ENCODE data around the gene SUMO2. TPM values are rescaled to one million over a fixed set of nuclear protein-coding genes. Genes with fewer than 3 reads are reported as not detected.

The SUMO2 gene
- total RNA-seq, 1 experiment from 2014 or later = 859 TPM

GRCh38 chr17:75130059-75130631, 52.6 kb downstream of the SUMO2 start:
- intact Hi-C loops (cut with micrococcal nuclease) = no loop called here
- no peaks in the 10 kb centered on the region for H4K20me1 ChIP-seq (ENCODE audit: insufficient read depth)
- H3K4me2 ChIP-seq (ENCODE audit: low read length) = peak overlapping the region; percentile 86
- TF ChIP-seq FOSL1 (IDR thresholded peaks at IDR 0.05; ENCODE audit: low read depth) (no peak), ZNF274 (IDR thresholded peaks at IDR 0.05; ENCODE audit: low read depth, low read length) (no peak), ZFX (IDR thresholded peaks at IDR 0.05) (no peak), ELF1 (IDR thresholded peaks at IDR 0.05; ENCODE audit: borderline replicate concordance, low read depth) (no peak), SP1 (IDR thresholded peaks at IDR 0.05; ENCODE audit: low read depth) (no peak), POLR2AphosphoS5 (IDR thresholded peaks at IDR 0.05; ENCODE audit: low read depth, low read length) (peak; percentile 51), ATF3 (IDR thresholded peaks at IDR 0.05) (no peak)
- POLR2A ChIA-PET = interaction anchor here (0.7 to 2.2 kb wide), 11 partner anchors 8 to 169 kb away, joined by 3 to 7 read pairs (median 4); partner anchors contain the start of genes ARMC7 and JPT1
- H3K9me3 ChIP-seq (ENCODE audit: control insufficient read depth in 1 of 2, insufficient read depth in 1 of 2, low read depth in 1 of 2, low read length in 2 of 2) = no peaks in the 10 kb centered on the region
- H3K9me2 ChIP-seq (ENCODE audit: insufficient read depth) = no peaks in the 10 kb centered on the region
- DNase-seq (ENCODE audit: low read depth, low spot score) = no peak
- CTCF ChIA-PET = interaction anchor here (1.3 to 4.9 kb wide), 7 partner anchors 15 to 168 kb away, joined by 3 to 50 read pairs (median 9); partner anchors contain the start of gene ARMC7
- peak overlapping the region; percentile 85 for H3K4me3 ChIP-seq (replicated peaks in 1 of 2; ENCODE audit: low read depth in 1 of 2, low read length in 2 of 2)
- no TSS peak for BruUV-seq (replicated peaks)
- no peak for ATAC-seq
- H3K27ac ChIP-seq (ENCODE audit: low read depth, low read length) = peak overlapping the region; percentile 99
- H2AFZ ChIP-seq (ENCODE audit: low read depth, low read length, poor library complexity, severe bottlenecking) = no peak overlapping the region
- RAD21 ChIA-PET (ENCODE audit: low non-redundant PET in 1 of 2, low total read pairs in 2 of 2, uncharacterized antibody in 2 of 2, unreplicated experiment in 2 of 2) = interaction anchor here in 1 of 2 experiments (0.6 to 0.9 kb wide), 2 partner anchors 16 to 20 kb away, joined by 3 read pairs; no protein-coding TSS in a partner anchor
- peak overlapping the region; percentile 99 for H3K9ac ChIP-seq (ENCODE audit: low read length)
- peaks cover 1 to 33% of the 10 kb centered on the region in 2 experiments; a peak in 1 of 4 replicates for H3K36me3 ChIP-seq (ENCODE audit: control insufficient read depth in 1 of 2, insufficient read depth in 2 of 2, low read length in 2 of 2)
- peaks cover 37 to 77% of the 10 kb centered on the region in 2 experiments for H3K4me1 ChIP-seq (ENCODE audit: control insufficient read depth in 1 of 2, insufficient read depth in 2 of 2, low read length in 2 of 2)
- peaks cover 71% of the 10 kb centered on the region for H3K79me2 ChIP-seq (ENCODE audit: insufficient read depth, low read length)
- H3K27me3 ChIP-seq (ENCODE audit: insufficient read depth, low read length) = no peaks in the 10 kb centered on the region

- Histone ChIP-seq H3K4me3 (replicated peaks in 1 of 2; ENCODE audit: low read depth in 1 of 2, low read length in 2 of 2) (no peak overlapping the region), H3K4me2 (ENCODE audit: low read length) (no peak overlapping the region), H3K9me2 (ENCODE audit: insufficient read depth) (no peaks in the 10 kb centered on the region), H3K27ac (ENCODE audit: low read depth, low read length) (0 out of 2 replicates have a peak overlapping the region, but pooled peaks have one; percentile 99), H4K20me1 (ENCODE audit: insufficient read depth) (no peaks in the 10 kb centered on the region), H3K27me3 (ENCODE audit: insufficient read depth, low read length) (no peaks in the 10 kb centered on the region), H2AFZ (ENCODE audit: low read depth, low read length, poor library complexity, severe bottlenecking) (no peak overlapping the region), H3K36me3 (ENCODE audit: control insufficient read depth in 1 of 2, insufficient read depth in 2 of 2, low read length in 2 of 2) (peaks cover 0 to 28% of the 10 kb centered on the region in 2 experiments; a peak in 1 of 4 replicates), H3K9me3 (ENCODE audit: control insufficient read depth in 1 of 2, insufficient read depth in 1 of 2, low read depth in 1 of 2, low read length in 2 of 2) (no peaks in the 10 kb centered on the region), H3K79me2 (ENCODE audit: insufficient read depth, low read length) (peaks cover 77% of the 10 kb centered on the region), H3K9ac (ENCODE audit: low read length) (no peak overlapping the region), H3K4me1 (ENCODE audit: control insufficient read depth in 1 of 2, insufficient read depth in 2 of 2, low read length in 2 of 2) (peaks cover 43 to 77% of the 10 kb centered on the region in 2 experiments)
- ChIA-PET RAD21 (ENCODE audit: low non-redundant PET in 1 of 2, low total read pairs in 2 of 2, uncharacterized antibody in 2 of 2, unreplicated experiment in 2 of 2) (interaction anchor here in 1 of 2 experiments (0.6 kb wide), 1 partner anchor 19 kb away, joined by 3 read pairs; no protein-coding TSS in a partner anchor), CTCF (interaction anchor here (1.0 to 4.9 kb wide), 5 partner anchors 14 to 94 kb away, joined by 3 to 50 read pairs (median 3); no protein-coding TSS in a partner anchor), POLR2A (interaction anchor here (1.0 to 1.2 kb wide), 2 partner anchors 9 to 70 kb away, joined by 4 to 6 read pairs; no protein-coding TSS in a partner anchor)
- no peak for DNase-seq (ENCODE audit: low read depth, low spot score)
- intact Hi-C loops (cut with micrococcal nuclease) = no loop called here
- BruUV-seq (replicated peaks) = no TSS peak
- ATAC-seq = no peak
- TF ChIP-seq EZH2phosphoT487 (IDR thresholded peaks at IDR 0.05; ENCODE audit: borderline replicate concordance) (no peak), RAD21 (IDR thresholded peaks at IDR 0.05; ENCODE audit: low read depth) (no peak), ELF1 (IDR thresholded peaks at IDR 0.05; ENCODE audit: borderline replicate concordance, low read depth) (no peak), JUND (IDR thresholded peaks at IDR 0.05) (no peak), ATF3 (IDR thresholded peaks at IDR 0.05) (no peak), CBX3 (IDR thresholded peaks at IDR 0.05; ENCODE audit: low read depth) (no peak), POLR2AphosphoS5 (IDR thresholded peaks at IDR 0.05; ENCODE audit: low read depth, low read length) (no peak), TCF7L2 (IDR thresholded peaks at IDR 0.05; ENCODE audit: borderline replicate concordance, extremely low read depth, insufficient read depth, insufficient read length) (no peak), ZNF274 (IDR thresholded peaks at IDR 0.05; ENCODE audit: low read depth, low read length) (no peak), ZBTB33 (IDR thresholded peaks at IDR 0.05; ENCODE audit: extremely low read depth, insufficient replicate concordance, low read length) (no peak), CEBPB (IDR thresholded peaks at IDR 0.05; ENCODE audit: low read depth) (no peak), POLR2A (IDR thresholded peaks at IDR 0.05; ENCODE audit: borderline replicate concordance, extremely low read depth, insufficient read depth, insufficient read length) (no peak), YY1 (IDR thresholded peaks at IDR 0.05; ENCODE audit: extremely low read depth, insufficient replicate concordance, low read depth, low read length) (no peak), SP1 (IDR thresholded peaks at IDR 0.05; ENCODE audit: low read depth) (no peak)
These were observed 53.2 kb downstream of the SUMO2 start for GRCh38 chr17:75129576-75129975.

Measured in HCT116 (cell line).